SK-N-MC (cell line): Measurements from ENCODE around the gene CBX5.

Experiments used
- EZH2 ChIP-seq: fragments of 200-600 bp; sonication (generic); IDR thresholded peaks from one replicate; pipeline ENCODE4 v1.6.1; 2017; ENCODE audit warnings: antibody characterized with exemption
- POLR2AphosphoS5 ChIP-seq: IDR thresholded peaks from 2 replicates; pipeline ENCODE4 v1.6.1; 2012; ENCODE audit warnings: mild to moderate bottlenecking, low read depth, low read length, borderline replicate concordance

DNA sequence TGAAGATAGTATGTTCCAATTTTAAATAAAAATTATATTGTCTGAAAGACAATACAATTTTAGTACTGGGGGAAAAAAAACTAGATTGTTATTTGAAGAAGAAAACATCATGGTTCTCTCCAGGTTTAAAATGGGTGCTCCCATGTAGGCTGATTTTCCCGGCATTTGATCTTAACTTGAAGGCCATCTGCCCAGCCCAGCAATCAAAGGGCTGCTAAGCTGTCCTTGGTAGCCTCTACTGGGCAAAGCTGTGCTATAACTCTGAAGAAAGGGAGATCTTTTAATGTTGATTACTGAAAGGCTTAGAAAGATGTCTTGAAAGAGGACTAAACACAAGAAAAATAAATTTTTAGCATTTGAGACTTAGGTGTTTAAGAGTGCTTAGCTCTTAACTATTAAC lies 41.4 kb downstream of the CBX5 start:
- TF ChIP-seq EZH2 (no peak), POLR2AphosphoS5 (no peak)
